Measurements from ENCODE around the gene SERBP1. TPM values are rescaled to one million over a fixed set of nuclear protein-coding genes. Genes with fewer than 3 reads are reported as not detected.
"Not testable (repeated sequence)": the region's sequence is repeated elsewhere in the genome, so short reads cannot be mapped to it uniquely, and the experiment has no call there.

Gene SERBP1
- total RNA-seq, 6 experiments from 2014 or later = 65.6 to 156 (median 96.6) TPM

DNA sequence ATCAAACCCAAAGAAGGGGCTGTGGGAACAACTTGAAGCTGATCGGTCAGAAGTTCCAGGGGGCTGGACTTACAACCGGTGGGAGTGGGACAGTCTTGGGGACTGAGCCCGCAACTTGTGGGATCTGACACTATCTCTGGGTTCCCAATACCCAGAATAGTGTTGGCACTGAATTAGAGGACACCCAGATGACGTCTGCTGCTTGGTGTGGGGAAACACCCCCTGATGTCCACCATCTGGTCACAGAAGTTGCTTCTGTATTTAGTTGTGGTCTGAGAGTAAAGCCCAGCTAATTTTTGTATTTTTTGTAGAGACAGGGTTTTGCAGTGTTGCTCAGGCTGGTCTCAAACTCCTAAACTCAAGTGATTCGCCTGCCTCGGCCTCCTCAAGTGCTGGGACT lies 28.8 kb downstream of the SERBP1 start:
- H3K27ac ChIP-seq = no peak overlapping the region
- no peaks in the 10 kb centered on the region for H3K4me1 ChIP-seq
- DNase-seq (no peak), ATAC-seq (peak in 1 of 4 donors; percentile 13)
- no peaks in the 10 kb centered on the region for H3K27me3 ChIP-seq
- TF ChIP-seq, protein P1, sequence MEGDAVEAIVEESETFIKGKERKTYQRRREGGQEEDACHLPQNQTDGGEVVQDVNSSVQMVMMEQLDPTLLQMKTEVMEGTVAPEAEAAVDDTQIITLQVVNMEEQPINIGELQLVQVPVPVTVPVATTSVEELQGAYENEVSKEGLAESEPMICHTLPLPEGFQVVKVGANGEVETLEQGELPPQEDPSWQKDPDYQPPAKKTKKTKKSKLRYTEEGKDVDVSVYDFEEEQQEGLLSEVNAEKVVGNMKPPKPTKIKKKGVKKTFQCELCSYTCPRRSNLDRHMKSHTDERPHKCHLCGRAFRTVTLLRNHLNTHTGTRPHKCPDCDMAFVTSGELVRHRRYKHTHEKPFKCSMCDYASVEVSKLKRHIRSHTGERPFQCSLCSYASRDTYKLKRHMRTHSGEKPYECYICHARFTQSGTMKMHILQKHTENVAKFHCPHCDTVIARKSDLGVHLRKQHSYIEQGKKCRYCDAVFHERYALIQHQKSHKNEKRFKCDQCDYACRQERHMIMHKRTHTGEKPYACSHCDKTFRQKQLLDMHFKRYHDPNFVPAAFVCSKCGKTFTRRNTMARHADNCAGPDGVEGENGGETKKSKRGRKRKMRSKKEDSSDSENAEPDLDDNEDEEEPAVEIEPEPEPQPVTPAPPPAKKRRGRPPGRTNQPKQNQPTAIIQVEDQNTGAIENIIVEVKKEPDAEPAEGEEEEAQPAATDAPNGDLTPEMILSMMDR (IDR thresholded peaks at IDR 0.05) = no peak
- TF ChIP-seq POLR2A (IDR thresholded peaks at IDR 0.05) = no peak
- 87% methylated on average over 4 of the region's 6 CpGs for WGBS (ENCODE audit: insufficient coverage, low coverage, low lambda C conversion rate, missing lambda C conversion rate)
- peaks cover 0 to 5% (median 0%) of the 10 kb centered on the region in 4 donors for H3K36me3 ChIP-seq
- intact Hi-C loops (cut with DNase I) = no loop called here
- H3K4me3 ChIP-seq = no peak overlapping the region
- H3K9me3 ChIP-seq = no peaks in the 10 kb centered on the region

DNA sequence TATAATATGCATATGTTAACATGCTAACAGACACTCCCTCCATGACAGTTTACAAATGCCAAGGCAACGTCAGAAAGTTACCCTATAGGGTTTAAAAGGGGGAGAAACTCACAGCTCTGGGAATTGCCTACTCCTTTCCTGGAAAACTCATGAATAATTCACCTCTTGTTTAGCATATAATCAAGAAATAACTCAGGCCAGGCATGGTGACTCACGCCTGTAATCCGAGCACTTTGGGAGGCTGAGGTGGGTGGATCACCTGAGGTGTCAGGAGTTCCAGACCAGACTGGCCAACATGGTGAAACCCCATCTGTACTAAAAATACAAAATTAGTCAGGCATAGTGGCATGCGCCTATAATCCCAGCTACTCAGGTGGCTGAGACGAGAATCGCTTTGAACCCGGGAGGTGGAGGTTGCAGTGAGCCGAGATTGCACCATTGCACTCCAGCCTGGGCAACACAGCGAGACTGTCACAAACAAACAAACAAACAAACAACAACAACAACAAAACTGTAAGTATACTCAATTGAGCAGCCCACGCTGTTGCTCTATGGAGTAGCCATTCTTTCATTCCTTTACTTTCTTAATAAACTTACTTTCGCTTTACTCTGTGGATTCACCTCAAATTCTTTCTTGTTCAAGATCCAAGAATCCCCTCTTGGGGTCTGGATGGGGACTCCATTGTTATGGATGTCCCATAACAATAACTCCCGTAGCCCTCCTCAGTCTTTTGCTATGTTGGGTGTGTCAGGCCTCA lies 30.0 kb downstream of the SERBP1 start:
- H3K4me3 ChIP-seq; H3K9me3 ChIP-seq; DNase-seq; H3K27ac ChIP-seq; H3K27me3 ChIP-seq; ATAC-seq; H3K36me3 ChIP-seq; H3K4me1 ChIP-seq; intact Hi-C loops (cut with DNase I): not testable (repeated sequence)
- WGBS (ENCODE audit: insufficient coverage, low coverage, low lambda C conversion rate, missing lambda C conversion rate) = 79% methylated on average over 7 of the region's 12 CpGs

DNA sequence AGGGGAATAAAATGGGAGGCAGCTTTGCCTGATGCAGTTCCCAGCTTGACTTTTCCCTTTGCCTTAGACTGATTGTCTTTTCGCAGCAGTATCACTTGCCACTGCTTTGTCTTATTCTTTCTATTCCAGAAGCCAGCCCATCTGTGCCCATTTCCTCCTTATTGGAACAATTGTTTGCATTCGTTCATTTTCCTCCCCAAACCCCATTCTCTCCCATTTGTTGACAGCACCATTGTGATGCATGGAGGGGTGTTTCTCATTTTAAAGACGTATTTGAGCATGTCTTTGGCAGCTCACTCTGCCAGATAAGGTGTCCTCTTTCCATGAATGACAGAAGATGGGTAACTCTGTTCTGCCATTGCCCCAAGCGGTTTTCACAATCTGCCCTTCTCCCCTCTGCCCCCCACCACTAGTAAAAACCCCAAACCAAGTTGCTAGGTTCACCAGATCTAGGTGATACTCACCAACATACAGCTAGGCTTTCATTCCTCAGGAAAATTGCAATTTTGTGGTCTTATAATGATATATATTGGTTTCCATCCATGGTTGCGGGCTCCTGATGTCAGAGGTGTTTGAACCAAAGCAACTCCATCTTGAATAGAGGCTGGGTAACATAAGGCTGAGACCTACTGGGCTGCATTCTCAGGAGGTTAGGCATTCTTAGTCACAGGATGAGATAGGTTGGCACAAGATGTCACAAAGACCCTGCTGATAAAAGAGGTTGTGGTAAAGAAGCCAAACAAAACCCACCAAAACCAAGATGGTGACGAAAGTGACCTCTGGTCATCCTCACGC lies 30.8 kb downstream of the SERBP1 start:
- DNase-seq (no peak), ATAC-seq (no peak)
- peaks cover 0 to 3% (median 0%) of the 10 kb centered on the region in 4 donors for H3K36me3 ChIP-seq
- no peaks in the 10 kb centered on the region for H3K27me3 ChIP-seq
- no peaks in the 10 kb centered on the region for H3K9me3 ChIP-seq
- H3K4me1 ChIP-seq = no peaks in the 10 kb centered on the region
- WGBS (ENCODE audit: insufficient coverage, low coverage, low lambda C conversion rate, missing lambda C conversion rate) = 75% methylated on average over 7 of the region's 7 CpGs
- TF ChIP-seq, protein P1 (IDR thresholded peaks at IDR 0.05) = no peak
- TF ChIP-seq POLR2A (IDR thresholded peaks at IDR 0.05) = no peak
- intact Hi-C loops (cut with DNase I) = no loop called here
- H3K27ac ChIP-seq = no peak overlapping the region
- H3K4me3 ChIP-seq = no peak overlapping the region

DNA sequence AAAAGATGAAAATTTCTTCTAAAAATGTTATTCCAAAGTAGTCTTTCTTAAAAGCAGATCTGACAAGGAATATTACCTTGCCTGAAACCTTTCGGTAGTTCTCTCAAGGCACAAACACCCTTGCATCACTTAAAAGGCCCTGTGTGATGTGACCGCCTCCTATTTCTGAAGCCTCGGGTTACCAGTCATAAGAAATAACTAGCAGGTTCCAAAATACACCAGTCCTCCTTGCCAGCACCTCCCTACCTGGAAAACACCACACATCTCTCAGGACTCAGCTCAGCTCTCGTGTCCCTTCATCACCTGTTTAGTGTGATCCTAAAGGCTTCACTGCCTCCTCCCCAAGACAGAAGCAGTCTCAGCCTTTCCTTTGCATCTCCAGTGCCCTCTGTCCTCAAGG lies 35.7 kb downstream of the SERBP1 start:
- intact Hi-C loops (cut with DNase I) = no loop called here
- Histone ChIP-seq H3K36me3 (peaks cover 0 to 3% (median 0%) of the 10 kb centered on the region in 4 donors), H3K4me3 (no peak overlapping the region), H3K27ac (no peak overlapping the region), H3K9me3 (no peaks in the 10 kb centered on the region), H3K4me1 (no peaks in the 10 kb centered on the region), H3K27me3 (no peaks in the 10 kb centered on the region)
- TF ChIP-seq, protein P1 (IDR thresholded peaks at IDR 0.05) = no peak
- no peak for TF ChIP-seq POLR2A (IDR thresholded peaks at IDR 0.05)
- no peak for DNase-seq
- 100% methylated on average over 3 of the region's 4 CpGs for WGBS (ENCODE audit: insufficient coverage, low coverage, low lambda C conversion rate, missing lambda C conversion rate)
- no peak for ATAC-seq

DNA sequence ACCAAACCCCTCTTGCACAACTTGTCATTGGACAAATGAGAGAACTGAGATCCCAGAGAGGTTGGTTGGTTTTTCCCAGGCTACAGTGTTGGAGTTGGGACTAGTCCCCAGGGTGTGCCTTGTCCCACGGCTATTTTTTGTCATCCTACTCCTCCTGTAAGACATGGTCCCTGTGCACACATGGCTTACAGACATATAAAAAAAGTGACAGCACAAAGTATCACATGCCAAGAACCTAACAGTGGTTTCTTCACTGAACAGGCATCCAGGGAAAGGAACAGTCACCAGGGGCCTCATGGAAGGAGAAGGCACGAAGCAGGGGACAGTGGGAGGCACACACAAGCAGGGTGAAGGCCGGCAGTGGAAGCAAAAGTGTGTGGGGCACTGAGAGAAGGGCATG lies 36.5 kb downstream of the SERBP1 start:
- 96% methylated on average over 3 of the region's 3 CpGs for WGBS (ENCODE audit: insufficient coverage, low coverage, low lambda C conversion rate, missing lambda C conversion rate)
- no peaks in the 10 kb centered on the region for H3K4me1 ChIP-seq
- H3K27me3 ChIP-seq = no peaks in the 10 kb centered on the region
- no peak for ATAC-seq
- H3K9me3 ChIP-seq = no peaks in the 10 kb centered on the region
- intact Hi-C loops (cut with DNase I) = no loop called here
- H3K36me3 ChIP-seq = peaks cover 0 to 3% (median 0%) of the 10 kb centered on the region in 4 donors
- H3K27ac ChIP-seq = no peak overlapping the region
- DNase-seq = no peak
- H3K4me3 ChIP-seq = no peak overlapping the region
- no peak for TF ChIP-seq POLR2A (IDR thresholded peaks at IDR 0.05)
- TF ChIP-seq, protein P1 (IDR thresholded peaks at IDR 0.05) = no peak
